Measurements from ENCODE around the gene CAPZB. TPM values are rescaled to one million over a fixed set of nuclear protein-coding genes. Genes with fewer than 3 reads are reported as not detected.

Gene CAPZB
- total RNA-seq, 1 donor from 2014 or later: 217 TPM

- Histone ChIP-seq H3K9me3 (replicated peaks) (no peaks in the 10 kb centered on the region), H3K27ac (replicated peaks) (peak overlapping the region; percentile 44), H3K27me3 (ENCODE audit: low read depth) (no peaks in the 10 kb centered on the region), H3K4me3 (no peak overlapping the region), H3K4me1 (peaks cover 22% of the 10 kb centered on the region), H3K36me3 (peaks cover 70% of the 10 kb centered on the region)
- TF ChIP-seq CTCF (IDR thresholded peaks at IDR 0.05; ENCODE audit: borderline replicate concordance): no peak
- intact Hi-C loops (cut with micrococcal nuclease): no loop called here
- DNase-seq: no peak
Measured at GRCh38 chr1:19342894-19343616, 142.3 kb downstream of the CAPZB start.

DNA sequence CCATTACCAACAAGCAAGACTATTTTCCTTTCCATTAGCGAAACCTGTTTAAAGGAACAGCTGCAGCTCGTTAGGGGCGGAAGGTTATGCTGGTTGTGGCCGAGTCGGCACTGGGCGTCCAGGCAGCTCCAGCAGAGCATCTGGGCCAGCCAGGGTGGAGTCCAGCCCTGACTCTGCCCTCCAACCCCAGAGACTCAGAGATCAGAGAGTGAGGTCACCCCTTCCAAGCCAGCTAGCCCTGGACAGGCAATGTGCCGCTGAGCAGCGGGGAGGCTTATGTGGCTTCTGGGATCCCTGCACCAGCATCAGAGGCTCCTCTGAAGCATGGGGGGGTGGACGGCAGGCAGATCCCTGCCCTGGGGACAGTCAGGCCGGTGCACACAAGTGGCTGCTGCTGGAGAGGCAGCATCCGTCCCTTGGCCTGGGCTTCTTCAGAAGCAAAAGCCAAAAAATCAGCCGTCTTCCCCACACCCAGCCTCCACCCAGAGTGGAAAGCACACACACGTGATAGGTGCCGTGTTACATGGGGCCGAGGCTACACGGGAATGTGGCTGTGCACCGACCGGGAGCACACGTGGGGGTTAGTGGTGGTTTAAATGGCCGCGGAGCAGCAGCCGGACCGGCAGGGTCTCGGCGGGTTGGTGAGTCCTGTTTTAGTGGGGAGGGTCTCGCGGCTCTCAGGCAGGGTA lies 143.1 kb downstream of the CAPZB start:
- H3K4me1 ChIP-seq: peaks cover 22% of the 10 kb centered on the region
- no peaks in the 10 kb centered on the region for H3K27me3 ChIP-seq (ENCODE audit: low read depth)
- peak overlapping the region; percentile 44 for H3K27ac ChIP-seq (replicated peaks)
- intact Hi-C loops (cut with micrococcal nuclease): no loop called here
- H3K4me3 ChIP-seq: no peak overlapping the region
- H3K36me3 ChIP-seq: peaks cover 72% of the 10 kb centered on the region
- peak; percentile 59 for DNase-seq
- H3K9me3 ChIP-seq (replicated peaks): no peaks in the 10 kb centered on the region
- no peak for TF ChIP-seq CTCF (IDR thresholded peaks at IDR 0.05; ENCODE audit: borderline replicate concordance)

DNA sequence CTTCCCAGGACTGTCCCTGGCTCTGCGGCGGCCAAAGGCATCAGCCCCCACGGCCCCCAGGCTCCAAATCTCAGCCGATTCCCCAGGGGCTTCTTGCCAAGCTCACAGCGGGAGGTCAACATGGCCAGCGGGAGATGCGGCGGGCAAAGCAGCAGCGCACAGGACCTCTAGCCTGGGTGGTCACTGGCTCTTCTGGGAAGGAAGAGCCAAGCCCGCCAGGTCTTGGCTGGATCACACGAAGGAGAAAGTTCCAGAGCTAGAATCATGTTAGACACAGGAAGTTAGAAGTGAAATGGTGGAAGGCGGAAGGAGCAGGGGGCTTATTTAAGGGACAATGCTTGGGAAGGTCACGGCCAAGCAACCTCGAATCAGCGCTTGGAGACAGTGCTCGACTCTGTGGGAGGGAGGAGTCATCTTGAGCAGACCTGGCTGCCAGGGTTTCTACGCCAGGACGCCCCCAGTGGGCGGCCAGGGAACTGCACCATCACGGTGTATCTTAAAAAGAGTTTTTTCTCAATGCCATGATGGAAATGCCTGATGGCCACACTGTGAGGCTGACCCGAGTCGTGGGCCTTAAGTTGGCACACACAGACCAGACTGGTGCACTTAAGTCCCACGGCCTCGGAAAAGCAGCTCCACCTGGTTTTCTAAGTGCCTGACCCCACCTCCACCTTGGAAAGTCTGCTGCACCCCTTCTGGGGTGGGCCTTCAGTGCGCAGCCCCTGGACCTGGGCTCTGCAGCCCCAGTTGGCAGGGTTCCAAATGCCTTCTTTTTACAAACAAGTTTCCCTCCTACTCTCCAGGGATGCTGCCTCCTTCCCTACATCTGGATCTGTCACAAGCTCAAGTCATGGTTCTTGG lies 143.9 kb downstream of the CAPZB start:
- intact Hi-C loops (cut with micrococcal nuclease): no loop called here
- peaks cover 70% of the 10 kb centered on the region for H3K36me3 ChIP-seq
- H3K9me3 ChIP-seq (replicated peaks): no peaks in the 10 kb centered on the region
- peak; percentile 85 for TF ChIP-seq CTCF (IDR thresholded peaks at IDR 0.05; ENCODE audit: borderline replicate concordance)
- H3K4me3 ChIP-seq: no peak overlapping the region
- no peaks in the 10 kb centered on the region for H3K27me3 ChIP-seq (ENCODE audit: low read depth)
- H3K4me1 ChIP-seq: peaks cover 22% of the 10 kb centered on the region
- peak overlapping the region; percentile 44 for H3K27ac ChIP-seq (replicated peaks)
- DNase-seq: peak; percentile 55

GRCh38 chr1:19340387-19340937 lies 144.9 kb downstream of the CAPZB start:
- intact Hi-C loops (cut with micrococcal nuclease): no loop called here
- DNase-seq: no peak
- H3K4me1 ChIP-seq: peaks cover 22% of the 10 kb centered on the region
- H3K36me3 ChIP-seq: peaks cover 65% of the 10 kb centered on the region
- H3K4me3 ChIP-seq: no peak overlapping the region
- TF ChIP-seq CTCF (IDR thresholded peaks at IDR 0.05; ENCODE audit: borderline replicate concordance): no peak
- H3K27ac ChIP-seq (replicated peaks): no peak overlapping the region
- no peaks in the 10 kb centered on the region for H3K27me3 ChIP-seq (ENCODE audit: low read depth)
- no peaks in the 10 kb centered on the region for H3K9me3 ChIP-seq (replicated peaks)

DNA sequence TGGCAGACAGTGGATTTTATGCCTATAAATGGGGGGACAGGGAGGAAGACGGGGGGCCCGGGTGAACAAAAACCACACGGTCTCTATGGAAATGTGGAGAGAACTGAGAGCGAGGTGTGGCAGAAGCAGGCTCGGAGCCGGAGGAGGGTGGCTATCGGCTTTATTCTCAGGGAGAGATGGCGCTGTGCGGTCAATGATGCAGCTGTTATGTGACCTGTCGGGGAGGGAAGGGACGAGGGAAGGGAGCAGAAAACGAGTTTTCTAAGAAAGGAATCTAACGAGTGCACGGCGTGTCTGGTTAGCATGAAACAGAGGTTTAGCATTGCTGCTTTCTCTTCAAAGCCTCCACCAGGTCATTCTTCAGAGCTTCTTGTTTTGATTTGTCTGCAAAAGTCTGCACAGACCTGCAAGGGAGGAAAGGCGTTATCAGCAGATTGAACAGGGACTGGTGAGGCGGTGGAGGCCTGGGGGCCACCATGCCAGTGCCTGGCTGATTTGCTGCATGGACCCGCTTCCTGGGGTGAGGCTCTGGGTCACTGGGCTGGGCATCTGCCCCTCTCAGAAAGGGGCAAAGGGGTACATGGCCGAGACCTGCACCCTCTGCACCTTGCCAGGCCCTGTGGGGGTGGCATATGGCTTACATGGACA lies 146.0 kb downstream of the CAPZB start:
- peaks cover 16% of the 10 kb centered on the region for H3K4me1 ChIP-seq
- H3K27me3 ChIP-seq (ENCODE audit: low read depth): no peaks in the 10 kb centered on the region
- H3K4me3 ChIP-seq: no peak overlapping the region
- no peak for DNase-seq
- H3K9me3 ChIP-seq (replicated peaks): no peaks in the 10 kb centered on the region
- no peak overlapping the region for H3K27ac ChIP-seq (replicated peaks)
- no peak for TF ChIP-seq CTCF (IDR thresholded peaks at IDR 0.05; ENCODE audit: borderline replicate concordance)
- intact Hi-C loops (cut with micrococcal nuclease): no loop called here
- H3K36me3 ChIP-seq: peaks cover 54% of the 10 kb centered on the region
